ENCODE measurements around the gene BPIFA2.
A peak's percentile ranks its signal among the peaks of the same experiment; 100 is the strongest.
"Not testable (repeated sequence)": the region's sequence is repeated elsewhere in the genome, so short reads cannot be mapped to it uniquely, and the experiment has no call there.

The BPIFA2 gene

DNA sequence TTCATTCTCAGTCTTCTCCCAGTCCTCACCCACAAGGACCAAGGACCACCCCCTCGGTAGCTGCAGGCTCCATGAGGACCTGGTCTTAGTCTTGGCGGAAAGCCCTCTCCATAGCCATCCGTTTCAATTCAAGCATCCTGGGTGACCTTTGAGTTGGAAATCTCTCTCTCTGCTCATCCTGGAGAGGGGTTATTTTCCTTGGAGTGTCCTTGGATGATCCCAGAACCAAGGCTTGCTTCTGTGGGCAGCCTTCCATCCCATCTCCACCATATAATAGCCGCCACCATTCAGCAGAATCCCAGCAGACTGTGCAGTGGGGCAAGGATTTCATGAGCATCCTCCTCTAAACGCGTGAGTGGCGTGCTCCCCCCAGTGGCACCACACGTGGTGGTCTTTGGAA lies at the start of gene BPIFA2:
Gene BPIFA2, plus strand, starts transcription at position 301 of the 400 bp plus-strand sequence. CDS start 987 bp downstream, outside the sequence.
- no peak for DNase-seq

- DNase-seq: no peak
These were observed 47.9 kb upstream of the BPIFA2 start for GRCh38 chr20:33119725-33120720.

DNA sequence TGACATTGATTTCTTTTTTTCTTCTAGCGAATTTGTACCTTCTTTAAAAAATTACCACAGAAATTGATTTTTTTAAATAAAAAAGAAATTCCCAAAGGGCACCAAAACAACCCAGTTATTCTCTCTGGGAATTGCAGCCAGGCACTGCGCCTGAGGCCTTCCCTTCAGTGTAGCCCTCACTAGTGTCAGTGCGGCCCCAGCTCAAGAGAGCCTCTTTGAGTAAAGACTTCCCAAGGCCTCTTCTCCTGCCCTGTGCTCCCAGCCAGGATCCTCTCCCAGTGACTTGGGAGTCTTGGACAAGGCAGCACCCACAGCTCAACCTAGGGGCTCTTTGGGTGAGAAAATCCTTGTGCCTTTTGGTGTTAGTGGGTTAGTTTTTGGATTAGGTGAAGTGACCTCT lies 47.0 kb upstream of the BPIFA2 start:
- DNase-seq: no peak

DNA sequence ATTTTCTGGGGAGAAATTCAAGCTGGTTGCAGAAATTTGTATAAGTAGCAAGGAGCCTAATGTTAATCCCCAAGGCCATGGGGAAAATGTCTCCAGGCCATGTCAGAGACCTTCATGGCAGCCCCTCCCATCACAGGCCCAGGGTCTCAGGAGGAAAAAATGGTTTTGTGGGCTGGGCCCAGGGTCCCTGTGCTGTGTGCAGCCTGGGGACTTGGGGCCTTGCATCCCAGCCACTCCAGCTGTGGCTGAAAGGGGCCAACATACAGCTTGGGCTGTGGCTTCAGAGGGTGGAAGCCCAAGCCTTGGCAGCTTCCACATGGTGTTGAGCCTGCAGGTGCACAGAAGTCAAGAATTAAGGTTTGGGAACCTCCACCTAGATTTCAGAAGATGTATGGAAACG lies 45.7 kb upstream of the BPIFA2 start:
- DNase-seq: not testable (repeated sequence)

DNA sequence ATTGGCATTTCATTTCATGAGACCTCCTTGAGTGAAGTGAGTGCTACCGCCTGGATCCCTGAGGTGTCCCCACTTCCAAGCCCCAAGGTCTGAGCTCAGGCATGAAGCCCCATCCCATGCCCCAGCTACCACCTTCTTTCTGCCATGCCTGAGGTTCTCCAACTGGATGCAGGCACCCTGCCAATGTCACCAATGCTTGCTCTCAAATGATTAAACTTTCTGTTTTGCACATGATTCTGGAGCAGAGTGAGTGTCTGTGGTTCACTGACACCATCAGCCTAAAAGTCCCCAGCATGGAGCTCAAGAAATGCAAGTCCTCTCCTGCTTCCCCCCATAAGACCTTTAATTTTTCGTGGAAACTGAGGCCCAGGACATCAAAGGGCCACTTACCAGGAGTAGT lies 43.7 kb upstream of the BPIFA2 start:
- no peak for DNase-seq

- DNase-seq: no peak
These were observed 43.0 kb upstream of the BPIFA2 start for GRCh38 chr20:33124994-33125393.

DNA sequence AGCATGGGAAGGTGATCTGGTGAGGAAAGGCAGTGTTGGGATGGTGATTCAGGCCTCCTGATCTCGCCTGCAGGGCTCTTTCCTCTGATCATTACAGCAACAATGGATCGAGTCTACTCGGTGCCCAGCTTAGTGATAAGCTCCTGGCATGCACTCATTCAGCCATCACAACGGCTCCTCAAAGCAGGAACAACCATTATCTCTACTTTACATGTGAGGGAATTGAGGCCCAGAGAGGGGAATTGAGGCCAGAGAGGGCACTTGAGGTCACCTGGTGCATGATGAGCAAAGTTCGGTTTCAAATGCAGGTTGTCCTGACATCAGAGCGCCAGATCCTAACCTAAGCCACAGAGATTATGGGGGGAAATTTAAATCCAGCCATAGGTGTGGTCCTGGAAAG lies 42.0 kb upstream of the BPIFA2 start:
- DNase-seq: no peak

DNA sequence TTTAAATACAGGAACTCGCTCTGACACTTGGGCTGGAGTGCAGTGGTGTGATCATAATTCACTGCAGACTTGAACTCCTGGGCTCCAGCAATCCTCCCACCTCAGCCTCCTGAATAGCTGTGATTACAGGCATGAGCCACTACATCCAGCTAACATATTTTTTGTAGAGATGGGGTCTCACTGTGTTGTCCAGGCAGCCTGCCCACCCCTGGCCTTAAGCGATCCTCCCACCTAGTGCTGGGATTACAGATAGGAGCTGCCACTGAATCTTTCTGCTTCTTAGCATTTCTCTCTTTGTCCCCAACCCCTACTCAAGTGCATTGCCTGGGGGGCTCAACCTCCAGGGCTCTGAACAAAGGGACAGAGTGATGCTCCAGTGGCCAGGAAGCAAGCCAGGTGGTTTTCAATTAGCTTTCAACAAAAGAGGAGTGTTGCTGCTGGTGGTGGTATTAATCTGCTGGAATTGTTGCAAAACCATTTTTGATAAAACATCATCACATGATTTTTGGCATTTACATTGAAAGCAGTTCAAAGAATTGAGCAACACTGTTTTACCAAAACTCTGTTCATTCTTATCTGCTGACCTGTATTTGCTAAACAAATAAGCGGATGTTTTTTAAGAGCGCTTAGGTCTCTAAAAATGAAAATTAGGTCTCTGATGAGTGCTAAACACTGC lies 40.4 kb upstream of the BPIFA2 start:
- DNase-seq: no peak

DNA sequence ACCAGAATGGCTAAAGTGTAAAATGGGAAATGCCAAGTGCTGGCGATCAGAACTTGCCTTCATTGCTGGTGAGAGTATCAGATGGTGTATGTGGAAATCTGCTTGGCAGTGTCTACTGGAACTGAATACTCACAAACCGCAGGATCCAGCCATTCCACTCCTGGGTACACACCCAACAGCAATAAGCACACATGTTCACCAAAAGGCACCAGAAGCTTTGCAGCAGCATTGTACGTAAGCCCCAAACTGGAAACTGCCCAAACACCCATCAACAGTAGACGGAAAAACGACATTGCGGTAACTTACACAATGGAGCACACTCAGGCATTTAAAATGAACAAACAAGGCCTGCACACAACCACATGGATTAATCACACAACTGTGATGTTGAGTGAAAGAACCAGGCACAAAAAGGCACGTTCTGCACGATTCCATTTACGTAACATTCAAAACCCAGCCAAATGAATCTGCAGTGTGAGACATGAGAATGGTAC lies 37.3 kb upstream of the BPIFA2 start:
- DNase-seq: no peak

GRCh38 chr20:33131949-33132473 lies 35.9 kb upstream of the BPIFA2 start:
- DNase-seq: no peak

DNA sequence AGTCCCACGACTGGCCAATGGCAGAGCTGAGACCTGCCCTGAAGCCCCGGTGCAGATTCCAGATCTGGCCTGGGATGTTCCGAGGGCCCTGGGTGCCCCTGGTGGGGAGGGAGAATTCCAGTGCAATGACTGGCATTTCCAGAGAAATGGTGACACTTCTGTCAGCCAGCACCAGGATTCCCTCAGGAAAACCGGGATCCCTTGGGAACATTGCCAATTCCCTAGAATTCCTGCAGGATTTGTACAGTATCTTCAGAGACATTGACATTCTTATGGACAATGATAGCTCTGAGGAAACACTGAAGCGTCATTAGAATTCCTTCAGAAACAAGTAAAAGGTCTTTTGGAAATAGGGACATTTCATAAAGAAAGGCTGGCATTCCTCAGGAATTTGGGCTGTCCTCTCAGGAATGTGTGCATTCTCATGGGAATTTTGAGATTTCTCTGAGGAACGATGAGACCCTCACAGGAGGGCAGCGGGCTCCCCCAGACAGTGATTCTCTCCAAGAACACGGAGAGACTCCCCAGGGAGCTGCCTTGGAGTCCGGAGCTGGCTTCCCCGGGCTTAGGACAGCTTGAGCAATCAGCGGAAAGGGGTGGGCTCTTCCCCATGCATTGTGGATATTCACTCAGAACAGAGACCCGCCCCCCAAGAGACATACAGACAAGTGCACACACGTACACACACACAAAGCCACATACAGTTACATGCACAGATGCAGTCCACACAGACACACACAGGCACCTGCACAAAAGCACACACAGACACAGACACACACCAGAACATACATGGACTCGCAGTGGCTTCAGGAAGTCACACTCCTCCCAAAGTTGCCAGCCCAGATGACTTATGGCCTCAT lies 35.2 kb upstream of the BPIFA2 start:
- DNase-seq: peak; percentile 9

DNA sequence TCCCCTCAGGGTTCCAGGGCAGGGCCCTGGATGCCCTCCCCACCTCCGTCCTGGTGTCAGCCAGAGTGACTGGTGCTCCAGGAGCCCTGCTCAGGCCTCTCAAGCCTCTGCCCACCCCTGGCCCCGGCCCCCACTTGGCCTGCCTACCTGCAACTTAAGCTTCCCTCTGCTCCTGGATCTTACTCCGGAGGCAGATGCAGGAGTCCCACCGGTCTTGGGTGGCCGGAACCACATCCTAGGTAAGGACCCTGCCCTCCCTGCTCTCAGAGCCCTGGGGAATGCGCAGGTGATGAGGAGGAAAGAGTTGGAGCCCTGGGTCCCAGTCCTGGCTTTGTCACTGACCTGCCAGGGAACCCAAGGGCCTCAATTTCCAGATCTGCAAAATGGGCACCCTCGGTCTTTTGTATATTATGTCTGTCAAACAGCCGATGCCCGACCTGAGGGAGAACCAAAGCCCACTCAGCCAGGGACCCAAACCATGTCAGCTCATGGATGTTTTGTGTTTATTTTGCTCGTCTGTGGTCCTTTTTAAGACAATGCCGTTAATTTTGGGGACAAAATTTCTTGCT lies 34.5 kb upstream of the BPIFA2 start:
- DNase-seq: no peak

- DNase-seq: no peak
These were observed 30.8 kb upstream of the BPIFA2 start for GRCh38 chr20:33137195-33137594.

DNA sequence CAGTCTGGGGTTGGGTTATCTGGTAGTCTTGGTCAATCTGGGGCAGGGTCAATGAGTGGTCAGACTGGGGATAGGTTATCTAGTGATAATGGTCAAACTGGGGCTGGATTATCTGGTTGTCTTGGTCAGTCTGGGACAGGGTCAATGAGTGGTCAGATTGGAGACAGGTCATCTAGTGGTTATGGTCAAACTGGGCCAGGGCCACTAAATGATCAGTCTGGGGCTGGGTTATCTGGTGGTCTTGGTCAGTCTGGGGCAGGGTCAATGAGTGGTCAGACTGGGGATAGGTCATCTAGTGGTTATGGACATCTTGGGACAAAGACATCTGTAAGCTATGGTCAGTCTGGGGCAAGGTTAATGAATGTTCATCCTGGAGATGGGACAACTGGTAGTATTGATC lies 28.5 kb upstream of the BPIFA2 start:
- no peak for DNase-seq

DNA sequence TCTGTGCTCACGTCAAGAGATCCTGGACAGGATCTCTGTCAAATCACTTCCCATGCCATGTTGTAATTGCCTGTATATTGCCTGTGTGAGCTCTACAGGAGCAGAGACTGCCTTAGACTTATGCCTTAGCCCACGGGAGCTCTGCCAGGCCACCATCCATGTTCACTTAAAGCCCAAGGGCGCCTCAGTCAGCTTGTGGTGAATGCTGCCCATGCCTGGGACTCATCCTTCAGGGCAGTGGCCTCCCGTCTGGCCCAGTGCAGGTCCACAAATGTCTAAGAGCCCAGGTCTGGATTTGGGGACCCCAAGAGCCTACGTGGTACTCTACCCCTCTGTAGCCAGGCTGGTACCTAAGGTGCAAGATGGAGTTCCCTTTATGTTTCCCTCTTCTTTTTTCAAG lies 22.4 kb upstream of the BPIFA2 start:
- no peak for DNase-seq

DNA sequence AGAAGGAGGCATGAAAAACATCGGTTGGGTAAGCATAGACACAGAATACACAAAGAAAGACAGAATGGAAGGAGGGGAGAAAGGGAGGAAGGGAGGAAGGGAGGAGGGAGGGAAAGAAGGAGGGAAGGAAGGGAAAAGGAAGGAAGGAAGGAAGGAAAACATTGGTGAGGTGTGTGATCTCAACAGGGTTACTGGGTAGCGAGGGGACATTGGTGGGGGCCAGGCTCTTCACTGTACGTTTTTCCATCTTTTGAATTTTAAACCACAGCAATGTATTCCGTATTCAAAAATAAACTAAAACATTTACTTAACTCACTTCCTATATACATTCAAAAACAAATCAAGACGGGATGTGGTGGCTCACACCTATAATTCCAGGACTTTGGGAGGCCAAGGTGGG lies 20.7 kb upstream of the BPIFA2 start:
- DNase-seq: no peak

DNA sequence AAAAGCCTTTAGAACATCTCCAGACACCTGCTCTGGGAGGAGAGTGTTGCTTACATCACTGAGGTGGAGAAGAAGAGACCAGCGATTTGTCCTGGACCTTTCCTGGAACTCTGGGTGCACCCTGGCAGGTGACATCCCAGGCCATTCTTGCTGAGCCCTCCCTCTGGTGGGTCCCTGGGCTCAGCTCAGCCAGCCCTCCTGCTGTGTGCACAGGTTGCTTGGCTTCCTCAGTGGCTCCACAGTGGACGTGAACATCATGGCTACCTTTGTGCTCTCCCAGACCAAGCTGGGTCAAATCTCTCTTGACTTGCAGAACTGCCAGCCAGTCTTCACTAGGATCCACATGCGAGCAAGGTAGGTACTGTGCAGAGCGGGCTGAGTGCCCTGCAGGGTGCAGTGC lies 19.9 kb upstream of the BPIFA2 start:
- DNase-seq: no peak

GRCh38 chr20:33154252-33154651 lies 13.7 kb upstream of the BPIFA2 start:
- DNase-seq: no peak

- DNase-seq: no peak
These were observed 9.1 kb upstream of the BPIFA2 start for GRCh38 chr20:33158637-33159385.

DNA sequence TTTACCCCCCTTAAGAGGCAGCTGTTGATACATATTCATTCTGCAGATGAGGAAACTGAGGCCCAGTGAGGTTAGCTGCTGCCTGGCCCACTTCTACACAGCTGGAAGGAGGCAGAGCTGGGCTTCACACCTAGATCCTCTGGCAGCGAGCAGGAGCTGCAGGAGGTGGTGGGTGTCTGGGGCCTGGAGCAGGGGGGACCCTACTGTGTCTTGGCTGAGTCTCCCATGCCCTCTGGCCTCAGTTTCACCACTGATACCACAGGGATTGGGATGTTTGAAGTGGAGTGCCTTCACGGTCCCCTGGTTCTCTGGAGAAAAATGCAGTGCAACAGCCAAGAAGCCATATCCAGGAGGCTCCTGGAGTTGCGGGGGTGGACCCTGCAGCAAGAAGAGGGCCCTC lies 8.2 kb upstream of the BPIFA2 start:
- no peak for DNase-seq

DNA sequence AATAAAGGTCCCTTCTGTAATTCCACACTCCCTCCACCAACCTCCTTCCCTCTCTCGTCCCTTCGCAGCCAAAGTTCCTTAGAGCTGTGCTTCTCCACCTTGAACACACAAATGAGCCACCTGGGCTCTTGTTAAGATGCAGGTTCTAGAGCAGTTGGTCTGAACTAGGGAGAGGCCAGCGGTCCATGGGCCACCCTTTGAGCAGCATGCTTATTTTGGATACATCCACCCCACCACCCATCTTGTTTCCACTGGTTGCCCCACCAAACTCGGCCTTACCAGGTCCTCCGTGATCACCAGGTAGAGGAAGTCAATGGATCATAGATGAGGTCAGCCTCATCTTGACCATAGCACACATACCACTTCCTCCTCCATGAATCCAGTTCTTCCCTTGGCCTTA lies 7.3 kb upstream of the BPIFA2 start:
- DNase-seq: no peak

DNA sequence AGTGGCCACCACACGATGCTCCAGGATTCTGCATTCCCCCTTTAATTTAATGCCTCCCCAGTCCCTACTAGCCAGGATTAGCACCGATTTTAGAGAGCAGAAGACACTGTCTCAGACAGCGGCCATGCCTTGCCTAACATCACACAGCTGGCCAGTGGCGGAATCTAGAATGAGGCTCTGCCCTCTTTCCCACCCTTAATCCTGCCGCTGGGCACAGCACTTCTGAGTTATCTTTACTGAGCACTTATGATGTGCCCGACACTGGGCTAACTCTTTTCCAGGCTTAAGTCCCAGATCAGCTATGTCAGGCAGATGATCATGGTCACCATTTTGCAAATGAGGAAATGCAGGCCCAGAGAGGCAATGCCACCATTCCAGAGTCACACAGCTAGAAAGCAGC lies 5.6 kb upstream of the BPIFA2 start:
- DNase-seq: no peak
